NCI-H1930 (cell line): ENCODE data around the gene KNDC1.
"Not testable (repeated sequence)": the region's sequence is repeated elsewhere in the genome, so short reads cannot be mapped to it uniquely, and the experiment has no call there.

Experiments
- DNase-seq, 2 experiments: peaks; one replicate each; lab custom pipeline; 2025; lab: John Stamatoyannopoulos, UW

Gene KNDC1

GRCh38 chr10:133159950-133160825 is at the start of gene KNDC1:
Gene KNDC1 (plus strand): TSS chr10:133160219. CDS start chr10:133160468, 249 bp downstream.
- DNase-seq: no peak

- no peak for DNase-seq
Observed at GRCh38 chr10:133110609-133111275, 49.3 kb upstream of the KNDC1 start.

- DNase-seq: not testable (repeated sequence)
Observed at GRCh38 chr10:133111640-133112039, 48.4 kb upstream of the KNDC1 start.

GRCh38 chr10:133113146-133113830 is 46.7 kb upstream of the KNDC1 start:
- DNase-seq: no peak

- DNase-seq: no peak
Observed at GRCh38 chr10:133113847-133114246, 46.2 kb upstream of the KNDC1 start.

GRCh38 chr10:133114251-133114650 is 45.8 kb upstream of the KNDC1 start:
- no peak for DNase-seq

- no peak for DNase-seq
Observed at GRCh38 chr10:133114726-133115452, 45.1 kb upstream of the KNDC1 start.

- no peak for DNase-seq
Observed at GRCh38 chr10:133115453-133115842, 44.6 kb upstream of the KNDC1 start.

GRCh38 chr10:133115976-133116375 is 44.0 kb upstream of the KNDC1 start:
- no peak for DNase-seq

- no peak for DNase-seq
Observed at GRCh38 chr10:133116455-133116854, 43.6 kb upstream of the KNDC1 start.

- no peak for DNase-seq
Observed at GRCh38 chr10:133117036-133117687, 42.9 kb upstream of the KNDC1 start.

- DNase-seq: no peak
Observed at GRCh38 chr10:133117688-133118071, 42.3 kb upstream of the KNDC1 start.

GRCh38 chr10:133121479-133121878 is 38.5 kb upstream of the KNDC1 start:
- no peak for DNase-seq

- DNase-seq: no peak
Observed at GRCh38 chr10:133122171-133122935, 37.7 kb upstream of the KNDC1 start.

GRCh38 chr10:133123050-133123745 is 36.8 kb upstream of the KNDC1 start:
- DNase-seq: no peak

GRCh38 chr10:133123746-133124356 is 36.2 kb upstream of the KNDC1 start:
- DNase-seq: no peak

- no peak for DNase-seq
Observed at GRCh38 chr10:133124357-133125211, 35.4 kb upstream of the KNDC1 start.

GRCh38 chr10:133125901-133126300 is 34.1 kb upstream of the KNDC1 start:
- no peak for DNase-seq
